Muscle layer of colon (tissue), 2 donors: ENCODE measurements around the gene ATF5.

ENCODE experiments used
- H3K27ac ChIP-seq: one replicate; pipeline ENCODE4 v1.7.0; 2013; ENCODE audit warnings: low read depth, mild to moderate bottlenecking, low read length, moderate library complexity
- H3K27me3 ChIP-seq, 2 donors: one replicate each; pipeline ENCODE4 v1.7.0; 2013; ENCODE audit warnings: low read length in 2 of 2, mild to moderate bottlenecking in 2 of 2; ENCODE audit not compliant: insufficient read depth in 2 of 2, control insufficient read depth in 1 of 2
- H3K36me3 ChIP-seq: one replicate; pipeline ENCODE4 v1.7.0; 2013; ENCODE audit warnings: mild to moderate bottlenecking, low read length; ENCODE audit not compliant: insufficient read depth
- H3K4me1 ChIP-seq: one replicate; pipeline ENCODE4 v1.7.0; 2013; ENCODE audit warnings: mild to moderate bottlenecking, low read length; ENCODE audit not compliant: insufficient read depth
- H3K4me3 ChIP-seq, 2 donors: one replicate each; pipeline ENCODE4 v1.7.0; 2013; ENCODE audit warnings: low read length in 2 of 2, low read depth in 1 of 2, mild to moderate bottlenecking in 1 of 2, moderate library complexity in 1 of 2
- H3K9ac ChIP-seq: one replicate; pipeline ENCODE4 v1.7.0; 2013; ENCODE audit warnings: low read length
- H3K9me3 ChIP-seq: one replicate; pipeline ENCODE4 v1.7.0; 2013; ENCODE audit warnings: mild to moderate bottlenecking, low read length
- donor health status: abdominal sarcoma.
- donor health status: Adenocarcinoma of cecum.

The ATF5 gene

GRCh38 chr19:49887665-49888509 lies 41.1 kb upstream of the ATF5 start:
- no peak overlapping the region for H3K4me3 ChIP-seq
- peaks cover 0 to 19% of the 10 kb centered on the region in 2 donors for H3K27me3 ChIP-seq
- H3K9ac ChIP-seq, result no peak overlapping the region
- H3K36me3 ChIP-seq, result peaks cover 20% of the 10 kb centered on the region
- H3K9me3 ChIP-seq, result no peaks in the 10 kb centered on the region
- H3K27ac ChIP-seq, result no peak overlapping the region
- H3K4me1 ChIP-seq, result no peaks in the 10 kb centered on the region

- Histone ChIP-seq H3K9ac (no peak overlapping the region), H3K4me1 (no peaks in the 10 kb centered on the region), H3K36me3 (peaks cover 14% of the 10 kb centered on the region)
Observed at GRCh38 chr19:49888510-49888824, 40.5 kb upstream of the ATF5 start.

GRCh38 chr19:49889038-49889686 lies 39.8 kb upstream of the ATF5 start:
- Histone ChIP-seq H3K9ac (no peak overlapping the region), H3K9me3 (no peaks in the 10 kb centered on the region), H3K4me1 (no peaks in the 10 kb centered on the region), H3K27me3 (peaks cover 0 to 19% of the 10 kb centered on the region in 2 donors), H3K27ac (no peak overlapping the region), H3K36me3 (peaks cover 8% of the 10 kb centered on the region), H3K4me3 (no peak overlapping the region)

More at GRCh38 chr19:49888510-49888824, 40.5 kb upstream of the ATF5 start:
- peaks cover 0 to 19% of the 10 kb centered on the region in 2 donors for H3K27me3 ChIP-seq
- no peaks in the 10 kb centered on the region for H3K9me3 ChIP-seq
- H3K4me3 ChIP-seq, result no peak overlapping the region
- H3K27ac ChIP-seq, result no peak overlapping the region

GRCh38 chr19:49889687-49890348 lies 39.2 kb upstream of the ATF5 start:
- Histone ChIP-seq H3K9me3 (no peaks in the 10 kb centered on the region), H3K9ac (no peak overlapping the region), H3K27ac (no peak overlapping the region), H3K27me3 (peaks cover 0 to 19% of the 10 kb centered on the region in 2 donors), H3K4me1 (no peaks in the 10 kb centered on the region), H3K4me3 (no peak overlapping the region), H3K36me3 (peaks cover under 1% of the 10 kb centered on the region)

GRCh38 chr19:49890349-49891311 lies 38.4 kb upstream of the ATF5 start:
- no peak overlapping the region for H3K4me3 ChIP-seq

GRCh38 chr19:49891393-49891792 lies 37.6 kb upstream of the ATF5 start:
- Histone ChIP-seq H3K27ac (no peak overlapping the region), H3K27me3 (peaks cover 0 to 19% of the 10 kb centered on the region in 2 donors), H3K4me3 (no peak overlapping the region), H3K4me1 (no peaks in the 10 kb centered on the region), H3K9me3 (no peaks in the 10 kb centered on the region), H3K9ac (no peak overlapping the region), H3K36me3 (no peaks in the 10 kb centered on the region)

More at GRCh38 chr19:49890349-49891311, 38.4 kb upstream of the ATF5 start:
- no peaks in the 10 kb centered on the region for H3K4me1 ChIP-seq
- H3K9ac ChIP-seq, result no peak overlapping the region
- H3K27me3 ChIP-seq, result peaks cover 0 to 19% of the 10 kb centered on the region in 2 donors
- no peak overlapping the region for H3K27ac ChIP-seq
- no peaks in the 10 kb centered on the region for H3K36me3 ChIP-seq
- H3K9me3 ChIP-seq, result no peaks in the 10 kb centered on the region

GRCh38 chr19:49892716-49893115 lies 36.3 kb upstream of the ATF5 start:
- Histone ChIP-seq H3K27me3 (peaks cover 0 to 19% of the 10 kb centered on the region in 2 donors), H3K36me3 (no peaks in the 10 kb centered on the region), H3K9ac (no peak overlapping the region)

GRCh38 chr19:49894011-49894664 lies 34.9 kb upstream of the ATF5 start:
- H3K9me3 ChIP-seq, result no peaks in the 10 kb centered on the region
- peaks cover 0 to 19% of the 10 kb centered on the region in 2 donors for H3K27me3 ChIP-seq
- no peak overlapping the region for H3K4me3 ChIP-seq
- peaks cover 12% of the 10 kb centered on the region for H3K4me1 ChIP-seq
- no peak overlapping the region for H3K27ac ChIP-seq
- no peaks in the 10 kb centered on the region for H3K36me3 ChIP-seq
- H3K9ac ChIP-seq, result no peak overlapping the region

More at GRCh38 chr19:49892716-49893115, 36.3 kb upstream of the ATF5 start:
- Histone ChIP-seq H3K9me3 (no peaks in the 10 kb centered on the region), H3K4me3 (no peak overlapping the region), H3K27ac (no peak overlapping the region), H3K4me1 (peaks cover 12% of the 10 kb centered on the region)

- H3K27me3 ChIP-seq, result peaks cover 0 to 13% of the 10 kb centered on the region in 2 donors
Observed at GRCh38 chr19:49894879-49895565, 34.0 kb upstream of the ATF5 start.

More at GRCh38 chr19:49894879-49895565, 34.0 kb upstream of the ATF5 start:
- Histone ChIP-seq H3K4me3 (no peak overlapping the region), H3K36me3 (no peaks in the 10 kb centered on the region), H3K9me3 (no peaks in the 10 kb centered on the region), H3K9ac (no peak overlapping the region), H3K27ac (no peak overlapping the region), H3K4me1 (peaks cover 12% of the 10 kb centered on the region)
